Right lobe of liver (tissue), 4 donors: ENCODE measurements around the gene CTSE.

Experiments
- POLR2A ChIP-seq: fragments of 450-650 bp; IDR thresholded peaks from one replicate; pipeline ENCODE4 v1.6.1; 2017; ENCODE audit warnings: antibody characterized with exemption, mild to moderate bottlenecking
- TF ChIP-seq, protein P1 (sequence below), 4 donors: fragments of 200-600 bp in 3 of 4; fragments of 450-650 bp in 1 of 4; IDR thresholded peaks; one replicate each; pipeline versions ENCODE4 v1.5.1 to v1.8.0; 2016 to 2022; ENCODE audit warnings: antibody characterized with exemption in 4 of 4, mild to moderate bottlenecking in 2 of 4
- donor health status: DM: no; HTN: no; CAD: no.
- donor health status: DM: no; HTN: no; CAD: no.
- donor health status: DM: no; HTN: yes; CAD: no.

DNA sequence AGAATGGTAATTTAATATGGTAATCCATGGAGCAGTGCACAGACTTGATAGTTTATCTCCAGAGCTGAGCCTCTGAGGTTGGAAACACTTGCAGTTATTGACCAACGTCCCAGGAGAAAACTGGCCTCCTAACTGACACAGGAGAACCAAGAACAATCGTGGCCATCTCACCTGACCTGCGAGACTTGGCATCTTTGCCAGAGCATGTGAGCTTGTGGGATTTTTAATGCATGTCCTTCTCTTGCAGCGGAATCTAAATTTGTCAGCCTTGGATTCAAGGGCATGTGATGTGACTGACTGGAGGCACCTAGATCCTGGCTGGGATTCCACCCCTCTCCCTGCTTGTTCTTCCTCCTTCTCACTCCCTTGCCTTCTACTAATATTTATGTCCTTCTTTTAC is 52.6 kb downstream of the CTSE start:
- TF ChIP-seq, protein P1, sequence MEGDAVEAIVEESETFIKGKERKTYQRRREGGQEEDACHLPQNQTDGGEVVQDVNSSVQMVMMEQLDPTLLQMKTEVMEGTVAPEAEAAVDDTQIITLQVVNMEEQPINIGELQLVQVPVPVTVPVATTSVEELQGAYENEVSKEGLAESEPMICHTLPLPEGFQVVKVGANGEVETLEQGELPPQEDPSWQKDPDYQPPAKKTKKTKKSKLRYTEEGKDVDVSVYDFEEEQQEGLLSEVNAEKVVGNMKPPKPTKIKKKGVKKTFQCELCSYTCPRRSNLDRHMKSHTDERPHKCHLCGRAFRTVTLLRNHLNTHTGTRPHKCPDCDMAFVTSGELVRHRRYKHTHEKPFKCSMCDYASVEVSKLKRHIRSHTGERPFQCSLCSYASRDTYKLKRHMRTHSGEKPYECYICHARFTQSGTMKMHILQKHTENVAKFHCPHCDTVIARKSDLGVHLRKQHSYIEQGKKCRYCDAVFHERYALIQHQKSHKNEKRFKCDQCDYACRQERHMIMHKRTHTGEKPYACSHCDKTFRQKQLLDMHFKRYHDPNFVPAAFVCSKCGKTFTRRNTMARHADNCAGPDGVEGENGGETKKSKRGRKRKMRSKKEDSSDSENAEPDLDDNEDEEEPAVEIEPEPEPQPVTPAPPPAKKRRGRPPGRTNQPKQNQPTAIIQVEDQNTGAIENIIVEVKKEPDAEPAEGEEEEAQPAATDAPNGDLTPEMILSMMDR (IDR thresholded peaks at IDR 0.05) = no peak
- no peak for TF ChIP-seq POLR2A
